ENCODE measurements around the gene THBS2. TPM values are rescaled to one million over a fixed set of nuclear protein-coding genes. Genes with fewer than 3 reads are reported as not detected.

Gene THBS2
- total RNA-seq, 1 donor from 2014 or later, result 8.8 TPM

DNA sequence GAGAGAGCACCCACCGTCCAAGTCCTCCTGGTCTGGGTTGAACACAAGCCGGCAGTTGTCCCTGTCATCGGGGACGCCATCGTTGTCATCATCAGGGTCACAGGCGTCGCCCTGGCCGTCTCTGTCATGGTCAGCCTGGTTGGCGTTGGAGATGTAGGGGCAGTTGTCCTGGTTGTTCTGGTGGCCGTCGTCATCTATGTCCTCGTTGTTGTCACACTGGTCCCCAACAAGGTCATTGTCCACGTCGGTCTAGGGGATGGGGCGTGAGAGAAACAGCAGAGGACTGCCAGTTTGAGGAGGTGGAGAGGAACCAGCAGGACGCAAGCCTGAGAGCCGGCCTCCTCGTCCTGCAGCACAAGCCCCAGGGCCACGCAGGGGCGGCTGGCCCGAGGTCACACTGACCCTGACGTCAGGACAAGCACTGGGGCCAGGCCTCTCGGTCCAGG lies 28.5 kb downstream of the THBS2 start:
- TF ChIP-seq, protein P1, sequence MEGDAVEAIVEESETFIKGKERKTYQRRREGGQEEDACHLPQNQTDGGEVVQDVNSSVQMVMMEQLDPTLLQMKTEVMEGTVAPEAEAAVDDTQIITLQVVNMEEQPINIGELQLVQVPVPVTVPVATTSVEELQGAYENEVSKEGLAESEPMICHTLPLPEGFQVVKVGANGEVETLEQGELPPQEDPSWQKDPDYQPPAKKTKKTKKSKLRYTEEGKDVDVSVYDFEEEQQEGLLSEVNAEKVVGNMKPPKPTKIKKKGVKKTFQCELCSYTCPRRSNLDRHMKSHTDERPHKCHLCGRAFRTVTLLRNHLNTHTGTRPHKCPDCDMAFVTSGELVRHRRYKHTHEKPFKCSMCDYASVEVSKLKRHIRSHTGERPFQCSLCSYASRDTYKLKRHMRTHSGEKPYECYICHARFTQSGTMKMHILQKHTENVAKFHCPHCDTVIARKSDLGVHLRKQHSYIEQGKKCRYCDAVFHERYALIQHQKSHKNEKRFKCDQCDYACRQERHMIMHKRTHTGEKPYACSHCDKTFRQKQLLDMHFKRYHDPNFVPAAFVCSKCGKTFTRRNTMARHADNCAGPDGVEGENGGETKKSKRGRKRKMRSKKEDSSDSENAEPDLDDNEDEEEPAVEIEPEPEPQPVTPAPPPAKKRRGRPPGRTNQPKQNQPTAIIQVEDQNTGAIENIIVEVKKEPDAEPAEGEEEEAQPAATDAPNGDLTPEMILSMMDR (IDR thresholded peaks at IDR 0.05), result no peak
- no peaks in the 10 kb centered on the region for H3K4me1 ChIP-seq
- intact Hi-C loops (cut with DNase I), result no loop called here
- ATAC-seq, result no peak
- H3K4me3 ChIP-seq, result no peak overlapping the region
- H3K36me3 ChIP-seq, result no peaks in the 10 kb centered on the region
- H3K27ac ChIP-seq, result no peak overlapping the region
- no peaks in the 10 kb centered on the region for H3K27me3 ChIP-seq (ENCODE audit: low read depth)
- no peaks in the 10 kb centered on the region for H3K9me3 ChIP-seq
- no peak for DNase-seq

DNA sequence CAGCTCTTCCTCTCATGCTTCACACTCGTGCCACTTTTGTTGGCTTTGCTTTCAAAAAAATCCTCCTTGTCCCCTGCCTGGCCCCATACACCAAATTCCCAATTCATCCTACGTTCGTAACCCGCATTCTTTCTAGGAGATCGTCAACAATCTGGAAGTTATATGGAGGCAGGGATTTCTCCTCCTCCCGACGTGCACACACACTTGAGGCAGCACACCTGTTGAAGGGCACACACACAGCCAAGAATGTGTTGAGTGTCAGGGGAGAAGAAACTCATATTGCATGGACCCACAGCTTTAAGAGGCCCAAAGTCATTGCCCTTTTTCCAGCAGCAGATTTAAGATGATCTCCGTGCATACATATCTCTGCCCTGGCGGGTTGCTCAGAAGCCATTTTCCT lies 28.9 kb downstream of the THBS2 start:
- Histone ChIP-seq H3K27me3 (ENCODE audit: low read depth) (no peaks in the 10 kb centered on the region), H3K36me3 (no peaks in the 10 kb centered on the region), H3K27ac (no peak overlapping the region), H3K4me1 (no peaks in the 10 kb centered on the region), H3K4me3 (no peak overlapping the region), H3K9me3 (no peaks in the 10 kb centered on the region)
- DNase-seq, result no peak
- no peak for ATAC-seq
- intact Hi-C loops (cut with DNase I), result no loop called here
- TF ChIP-seq, protein P1 (IDR thresholded peaks at IDR 0.05), result no peak

DNA sequence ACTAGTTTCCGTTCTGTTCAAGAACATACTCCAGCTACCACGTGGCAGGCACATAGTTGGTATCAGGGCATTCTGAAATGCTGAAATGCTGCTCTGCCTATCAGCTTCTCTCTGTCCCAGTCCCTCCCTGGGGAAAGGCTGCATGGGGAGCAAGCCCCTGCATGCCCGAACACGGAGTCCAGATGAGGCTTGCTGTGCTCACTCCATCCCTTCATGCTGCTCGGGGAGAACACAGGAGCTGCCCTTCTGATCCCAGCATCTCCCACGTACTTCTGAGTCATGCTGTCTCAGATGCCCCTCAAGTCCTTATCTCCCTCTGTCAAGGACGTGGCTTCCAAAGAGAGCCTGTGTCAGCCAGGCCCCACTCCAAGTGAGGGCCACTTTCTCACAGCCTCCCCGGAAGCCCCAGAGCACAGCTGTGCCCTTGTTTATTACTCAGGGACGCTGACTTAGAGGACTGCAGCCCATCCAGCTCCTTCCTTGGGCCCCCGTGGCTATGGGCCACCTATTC lies 29.4 kb downstream of the THBS2 start:
- no peak for DNase-seq
- peak in 1 of 2 donors; percentile 28 for ATAC-seq
- intact Hi-C loops (cut with DNase I), result no loop called here
- H3K36me3 ChIP-seq, result no peaks in the 10 kb centered on the region
- no peak overlapping the region for H3K4me3 ChIP-seq
- H3K9me3 ChIP-seq, result no peaks in the 10 kb centered on the region
- H3K27ac ChIP-seq, result no peak overlapping the region
- no peaks in the 10 kb centered on the region for H3K27me3 ChIP-seq (ENCODE audit: low read depth)
- TF ChIP-seq, protein P1 (IDR thresholded peaks at IDR 0.05), result no peak
- H3K4me1 ChIP-seq, result no peaks in the 10 kb centered on the region

DNA sequence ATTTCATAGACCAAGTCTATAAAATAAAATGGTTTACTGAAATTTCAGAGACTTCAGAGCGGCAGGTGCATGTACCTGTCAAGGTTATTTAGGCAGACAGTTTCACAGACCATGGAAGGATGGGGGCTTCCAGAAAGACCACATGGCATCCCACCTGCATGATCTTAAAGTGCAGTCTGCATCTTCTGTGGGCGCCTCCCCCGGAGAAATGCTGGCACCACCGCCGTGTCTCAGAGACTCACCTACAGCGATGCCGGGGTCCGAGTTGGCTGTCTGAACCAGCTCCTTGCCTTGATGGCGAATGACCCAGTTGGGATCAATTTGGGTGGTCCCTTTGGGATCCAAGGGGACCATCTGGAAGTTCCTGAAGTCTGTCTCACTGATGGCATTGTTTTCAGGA lies 30.6 kb downstream of the THBS2 start:
- Histone ChIP-seq H3K4me1 (no peaks in the 10 kb centered on the region), H3K4me3 (no peak overlapping the region), H3K27me3 (ENCODE audit: low read depth) (no peaks in the 10 kb centered on the region), H3K27ac (no peak overlapping the region), H3K36me3 (no peaks in the 10 kb centered on the region), H3K9me3 (no peaks in the 10 kb centered on the region)
- ATAC-seq (no peak), DNase-seq (no peak)
- TF ChIP-seq, protein P1 (IDR thresholded peaks at IDR 0.05), result no peak
- intact Hi-C loops (cut with DNase I), result no loop called here

DNA sequence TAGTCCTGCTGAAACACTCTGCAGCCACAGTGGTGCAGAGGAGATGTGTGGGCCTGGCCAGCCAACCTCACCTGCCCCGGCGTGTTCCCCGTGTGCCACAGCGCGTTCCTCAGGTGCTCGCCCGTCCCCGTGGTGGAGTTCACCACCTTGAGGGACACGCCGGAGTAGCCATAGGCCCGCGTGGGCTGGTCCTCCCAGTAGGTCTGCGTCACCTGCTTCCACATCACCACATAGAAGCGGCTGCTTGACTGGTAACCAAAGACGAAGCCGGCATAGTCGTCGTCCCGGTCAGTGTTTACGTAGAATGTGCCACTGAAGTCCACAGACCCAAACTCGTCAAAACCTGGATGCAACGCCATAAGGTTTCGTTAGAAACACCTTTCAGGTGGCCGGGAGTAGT lies 31.5 kb downstream of the THBS2 start:
- TF ChIP-seq, protein P1 (IDR thresholded peaks at IDR 0.05), result no peak
- Histone ChIP-seq H3K4me1 (no peaks in the 10 kb centered on the region), H3K27ac (no peak overlapping the region), H3K27me3 (ENCODE audit: low read depth) (no peaks in the 10 kb centered on the region), H3K4me3 (no peak overlapping the region), H3K36me3 (no peaks in the 10 kb centered on the region), H3K9me3 (no peaks in the 10 kb centered on the region)
- intact Hi-C loops (cut with DNase I), result no loop called here
- DNase-seq (no peak), ATAC-seq (no peak)

DNA sequence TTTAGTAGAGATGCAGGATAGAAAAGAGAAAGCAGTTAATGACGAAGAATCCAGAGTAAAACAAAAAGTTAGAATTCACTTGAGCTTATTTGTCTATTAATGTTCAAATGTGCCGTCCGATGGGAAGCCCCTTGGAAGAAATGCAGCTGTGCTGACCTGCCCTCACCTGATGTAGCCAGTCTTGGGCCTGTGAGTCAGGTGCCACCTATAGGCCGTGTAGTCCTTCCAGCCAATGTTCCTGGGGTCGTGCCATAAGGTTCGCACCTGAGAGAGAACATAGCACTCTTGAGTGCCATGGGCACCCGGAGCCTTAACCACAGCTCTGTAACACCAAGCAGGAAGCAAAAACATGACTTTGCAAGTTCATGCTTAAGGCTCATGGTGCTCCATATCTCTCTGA lies 32.4 kb downstream of the THBS2 start:
- ATAC-seq, result no peak
- intact Hi-C loops (cut with DNase I), result no loop called here
- Histone ChIP-seq H3K27ac (no peak overlapping the region), H3K27me3 (ENCODE audit: low read depth) (no peaks in the 10 kb centered on the region), H3K4me1 (no peaks in the 10 kb centered on the region), H3K4me3 (no peak overlapping the region), H3K36me3 (no peaks in the 10 kb centered on the region), H3K9me3 (no peaks in the 10 kb centered on the region)
- TF ChIP-seq, protein P1 (IDR thresholded peaks at IDR 0.05), result no peak
- DNase-seq, result no peak

Measured in lower lobe of right lung (tissue), 2 donors.